H9 (cell line): Measurements from ENCODE around the gene MOB3C. TPM values are rescaled to one million over a fixed set of nuclear protein-coding genes. Genes with fewer than 3 reads are reported as not detected.

ENCODE experiments used
- DNase-seq: peaks from one replicate; pipeline ENCODE4 v3.0.0-alpha.2; 2017
- H2AFZ ChIP-seq: one replicate; pipeline ENCODE4 v1.6.1; 2013; ENCODE audit warnings: mild to moderate bottlenecking, low read length, control low read depth, moderate library complexity
- H2AK5ac ChIP-seq: 2 replicates; pipeline ENCODE4 v1.6.1; 2013; ENCODE audit warnings: low read length, control low read depth, mixed read lengths; ENCODE audit not compliant: insufficient read length
- H2BK120ac ChIP-seq: one replicate; pipeline ENCODE4 v1.6.1; 2013; ENCODE audit warnings: low read depth, mild to moderate bottlenecking, low read length, control low read depth, inconsistent platforms; ENCODE audit not compliant: poor library complexity, severe bottlenecking
- H2BK12ac ChIP-seq: 2 replicates; pipeline ENCODE4 v1.6.1; 2013; ENCODE audit warnings: low read length, control low read depth, mixed read lengths, low read depth; ENCODE audit not compliant: insufficient read length
- H2BK15ac ChIP-seq: 2 replicates; pipeline ENCODE4 v1.6.1; 2013; ENCODE audit warnings: low read depth, low read length, control low read depth
- H2BK20ac ChIP-seq: one replicate; pipeline ENCODE4 v1.6.1; 2013; ENCODE audit warnings: low read depth, mild to moderate bottlenecking, low read length, control low read depth, inconsistent platforms; ENCODE audit not compliant: poor library complexity, severe bottlenecking
- H2BK5ac ChIP-seq: 2 replicates; pipeline ENCODE4 v1.6.1; 2013; ENCODE audit warnings: low read length, control low read depth, mixed read lengths; ENCODE audit not compliant: insufficient read length
- H3K14ac ChIP-seq: 2 replicates; pipeline ENCODE4 v1.6.1; 2013; ENCODE audit warnings: low read length, control low read depth; ENCODE audit not compliant: insufficient read depth
- H3K18ac ChIP-seq: 2 replicates; pipeline ENCODE4 v1.6.1; 2013; ENCODE audit warnings: low read depth, mild to moderate bottlenecking, mixed read lengths, low read length, control low read depth; ENCODE audit not compliant: insufficient read length
- H3K23ac ChIP-seq: 2 replicates; pipeline ENCODE4 v1.6.1; 2013; ENCODE audit warnings: low read length, control low read depth, mixed read lengths, low read depth; ENCODE audit not compliant: insufficient read length
- H3K23me2 ChIP-seq: 2 replicates; pipeline ENCODE4 v1.6.1; 2013; ENCODE audit warnings: low read depth, mild to moderate bottlenecking, mixed read lengths, low read length, control low read depth; ENCODE audit not compliant: insufficient read length, poor library complexity, severe bottlenecking
- H3K27ac ChIP-seq: 2 replicates; pipeline ENCODE4 v1.5.1; 2013; ENCODE audit warnings: low read length, control low read depth, mixed read lengths, low read depth; ENCODE audit not compliant: insufficient read length
- H3K27me3 ChIP-seq: 2 replicates; pipeline ENCODE4 v1.6.1; 2013; ENCODE audit warnings: low read length, control low read depth, inconsistent platforms; ENCODE audit not compliant: insufficient read depth
- H3K4ac ChIP-seq: 2 replicates; pipeline ENCODE4 v1.6.1; 2013; ENCODE audit warnings: low read depth, mild to moderate bottlenecking, control low read depth, inconsistent platforms, low read length, moderate library complexity
- H3K4me1 ChIP-seq: 2 replicates; pipeline ENCODE4 v1.6.1; 2013; ENCODE audit warnings: low read length, control low read depth, inconsistent platforms; ENCODE audit not compliant: insufficient read depth
- H3K4me2 ChIP-seq: 2 replicates; pipeline ENCODE4 v1.6.1; 2013; ENCODE audit warnings: low read length, control low read depth, mixed read lengths; ENCODE audit not compliant: insufficient read length, insufficient read depth
- H3K56ac ChIP-seq: 2 replicates; pipeline ENCODE4 v1.6.1; 2013; ENCODE audit warnings: low read depth, mild to moderate bottlenecking, mixed read lengths, low read length, control low read depth; ENCODE audit not compliant: insufficient read length
- H3K79me1 ChIP-seq: 2 replicates; pipeline ENCODE4 v1.6.1; 2013; ENCODE audit warnings: low read depth, mild to moderate bottlenecking, moderate library complexity, low read length, control low read depth, inconsistent platforms; ENCODE audit not compliant: insufficient read depth, poor library complexity, severe bottlenecking
- H3K79me2 ChIP-seq: 2 replicates; pipeline ENCODE4 v1.6.1; 2013; ENCODE audit warnings: low read length, control low read depth, inconsistent platforms; ENCODE audit not compliant: insufficient read depth
- H3K9ac ChIP-seq: 2 replicates; pipeline ENCODE4 v1.6.1; 2013; ENCODE audit warnings: low read length, control low read depth, mixed read lengths; ENCODE audit not compliant: insufficient read length; ENCODE audit errors: extremely low read depth
- H3K9me3 ChIP-seq: one replicate; pipeline ENCODE4 v1.6.1; 2013; ENCODE audit warnings: low read depth, low read length, inconsistent platforms; ENCODE audit not compliant: control insufficient read depth
- H3T11ph ChIP-seq: one replicate; pipeline ENCODE4 v1.6.1; 2013; ENCODE audit warnings: mild to moderate bottlenecking, low read length, control low read depth, inconsistent platforms
- H4K20me1 ChIP-seq: one replicate; pipeline ENCODE4 v1.6.1; 2013; ENCODE audit not compliant: control insufficient read depth, insufficient read length, insufficient read depth
- H4K5ac ChIP-seq: 2 replicates; pipeline ENCODE4 v1.6.1; 2013; ENCODE audit warnings: low read depth, mild to moderate bottlenecking, mixed read lengths, low read length, control low read depth; ENCODE audit not compliant: insufficient read length
- H4K8ac ChIP-seq: replicated peaks from 2 replicates; pipeline ENCODE4 v1.6.1; 2013; ENCODE audit warnings: low read length, control low read depth, mixed read lengths, low read depth; ENCODE audit not compliant: insufficient read length
- H4K91ac ChIP-seq: 2 replicates; pipeline ENCODE4 v1.6.1; 2013; ENCODE audit warnings: low read depth, mild to moderate bottlenecking, moderate library complexity, mixed read lengths, low read length, control low read depth; ENCODE audit not compliant: insufficient read length
- H3K27ac Mint-ChIP-seq, 3 experiments: 2 replicates in 2 of 3; 3 replicates in 1 of 3; pipeline ENCODE4 v1.8.0; 2020 to 2021; ENCODE audit warnings: mixed read lengths in 3 of 3, mild to moderate bottlenecking in 1 of 3, moderate library complexity in 1 of 3
- H3K27me3 Mint-ChIP-seq: 2 replicates; pipeline ENCODE4 v1.8.0; 2021; ENCODE audit warnings: low read depth, mild to moderate bottlenecking, moderate library complexity, mixed read lengths
- H3K36me3 Mint-ChIP-seq, 3 experiments: 2 replicates in 2 of 3; 3 replicates in 1 of 3; pipeline ENCODE4 v1.8.0; 2020 to 2021; ENCODE audit warnings: low read depth in 3 of 3, mixed read lengths in 3 of 3; ENCODE audit not compliant: insufficient read depth in 1 of 3
- H3K4me1 Mint-ChIP-seq, 2 experiments: 2 replicates each; pipeline ENCODE4 v1.8.0; 2020; ENCODE audit warnings: mixed read lengths in 2 of 2
- H3K4me3 Mint-ChIP-seq, 2 experiments: 2 replicates in 1 of 2; 3 replicates in 1 of 2; pipeline ENCODE4 v1.8.0; 2020 to 2021; ENCODE audit warnings: mild to moderate bottlenecking in 2 of 2, mixed read lengths in 2 of 2, moderate library complexity in 1 of 2
- H3K9me3 Mint-ChIP-seq, 2 experiments: 2 replicates in 1 of 2; 3 replicates in 1 of 2; pipeline ENCODE4 v1.8.0; 2020; ENCODE audit warnings: mild to moderate bottlenecking in 2 of 2, mixed read lengths in 2 of 2, moderate library complexity in 1 of 2
- CTCF ChIP-seq: fragments of 200-600 bp; sonication (generic); conservative IDR thresholded peaks from 3 replicates; pipeline ENCODE4 v1.8.0; 2021; ENCODE audit warnings: antibody characterized with exemption, mild to moderate bottlenecking
- WGBS: extraction: QIAGEN DNeasy Blood & Tissue Kit; methylation state at CpG from one replicate; pipeline ENCODE4 v1.1.7; 2013; ENCODE audit warnings: missing lambda C conversion rate, low lambda C conversion rate, mixed read lengths; ENCODE audit not compliant: insufficient read length; ENCODE audit errors: extremely low coverage; 5-methylcytosine and 5-hydroxymethylcytosine counted together
- total RNA-seq: library from RNA; stranded (reverse); gene quantifications from 2 replicates; pipeline ENCODE4 v1.2.1, GENCODE V29; 2021

The MOB3C gene
- total RNA-seq, 1 experiment from 2014 or later: 3.2 TPM

- Histone ChIP-seq H3K9me3 (no peaks in the 10 kb centered on the region), H4K5ac (no peak overlapping the region), H4K20me1 (no peaks in the 10 kb centered on the region), H2AFZ (no peak overlapping the region), H3T11ph (no peak overlapping the region), H2BK15ac (no peak overlapping the region), H4K8ac (no peak overlapping the region), H2BK5ac (no peak overlapping the region), H3K27ac (no peak overlapping the region), H3K4me1 (0 out of 2 replicates have a peak, but pooled peaks cover 2% of the 10 kb centered on the region), H3K18ac (no peak overlapping the region), H3K23ac (no peak overlapping the region), H2BK120ac (no peak overlapping the region), H2AK5ac (no peak overlapping the region), H2BK12ac (no peak overlapping the region), H3K79me1 (no peaks in the 10 kb centered on the region), H3K4me2 (no peak overlapping the region), H3K14ac (no peak overlapping the region), H2BK20ac (no peak overlapping the region), H3K27me3 (no peaks in the 10 kb centered on the region), H4K91ac (no peak overlapping the region), H3K9ac (no peak overlapping the region), H3K56ac (no peak overlapping the region), H3K79me2 (no peaks in the 10 kb centered on the region), H3K23me2 (no peaks in the 10 kb centered on the region), H3K4ac (no peak overlapping the region)
- Mint-ChIP-seq H3K36me3 (peaks cover 5 to 22% (median 5%) of the 10 kb centered on the region in 3 experiments; a peak in 6 of 7 replicates), H3K4me3 (no peak overlapping the region), H3K9me3 (no peaks in the 10 kb centered on the region), H3K4me1 (peaks cover 22 to 37% of the 10 kb centered on the region in 2 experiments), H3K27ac (peak overlapping the region in 2 of 3 experiments; percentile 9 to 30; a peak in 2 of 7 replicates), H3K27me3 (no peaks in the 10 kb centered on the region)
- no CpG with 5 or more reads among the region's 4 CpGs for WGBS
- DNase-seq: no peak
- TF ChIP-seq CTCF: no peak
Observed at GRCh38 chr1:46581681-46582455, 34.7 kb downstream of the MOB3C start.
